Panc1 (cell line): ENCODE results near the gene S100B. TPM values are rescaled to one million over a fixed set of nuclear protein-coding genes. Genes with fewer than 3 reads are reported as not detected.

ENCODE experiments used
- ATAC-seq: fragments of 200-7000 bp; cut with Tn5 transposase; 2 replicates; pipeline ENCODE4 v1.9.1; 2020; ENCODE audit warnings: mild to moderate bottlenecking, moderate library complexity
- BruUV-seq: library from RNA; stranded (reverse); fragments of 400-500 nt; replicated peaks from 2 replicates; lab custom pipeline; 2021; lab: Mats Ljungman, UMichigan
- CTCF ChIA-PET: fragments of 300-600 bp; sonication (Branson Sonifier 250); formaldehyde crosslinking; loops from one replicate; lab custom pipeline; 2022; ENCODE audit warnings: antibody characterized with exemption; lab: Charles Lee
- POLR2A ChIA-PET: fragments of 300-600 bp; sonication (Branson Sonifier 250); formaldehyde crosslinking; loops from one replicate; lab custom pipeline; 2022; ENCODE audit warnings: antibody characterized with exemption; lab: Charles Lee
- DNase-seq: peaks from one replicate; pipeline ENCODE4 v3.0.0-alpha.2; 2010; ENCODE audit warnings: low read depth, low spot score
- H3K27ac ChIP-seq: 2 replicates; pipeline ENCODE4 v1.5.1; 2011; ENCODE audit warnings: mild to moderate bottlenecking, low read length, inconsistent platforms
- H3K27me3 ChIP-seq: fragments of 200-500 bp; sonication (Bioruptor generic); 2 replicates; pipeline ENCODE4 v1.6.0; 2014; ENCODE audit warnings: low read length, inconsistent platforms; ENCODE audit not compliant: control insufficient read depth, insufficient read depth
- H3K36me3 ChIP-seq: fragments of 200-500 bp; sonication (Bioruptor generic); 2 replicates; pipeline ENCODE4 v1.5.1; 2014; ENCODE audit warnings: inconsistent platforms, mild to moderate bottlenecking, low read length, moderate library complexity; ENCODE audit not compliant: control insufficient read depth, insufficient read depth
- H3K4me1 ChIP-seq: 2 replicates; pipeline ENCODE4 v1.5.1; 2011; ENCODE audit warnings: inconsistent platforms, mild to moderate bottlenecking, low read length, moderate library complexity; ENCODE audit not compliant: control insufficient read depth, insufficient read depth
- H3K4me3 ChIP-seq, 2 experiments: 2 replicates each; pipeline ENCODE4 v1.5.1; 2011 to 2012; ENCODE audit warnings: low read depth in 2 of 2, low read length in 2 of 2, mild to moderate bottlenecking in 2 of 2, inconsistent platforms in 1 of 2, moderate library complexity in 1 of 2
- H3K9me3 ChIP-seq: fragments of 200-500 bp; sonication (Bioruptor generic); 2 replicates; pipeline ENCODE4 v1.5.1; 2014; ENCODE audit warnings: low read depth, mild to moderate bottlenecking, inconsistent platforms, low read length, moderate library complexity; ENCODE audit not compliant: control insufficient read depth, insufficient read depth
- CTCF ChIP-seq: fragments of 450-650 bp; IDR thresholded peaks from 2 replicates; pipeline ENCODE4 v1.5.1; 2017; ENCODE audit warnings: mild to moderate bottlenecking
- POLR2AphosphoS5 ChIP-seq: IDR thresholded peaks from 2 replicates; pipeline ENCODE4 v1.6.1; 2012; ENCODE audit warnings: mild to moderate bottlenecking, low read depth, low read length, moderate library complexity
- REST ChIP-seq, 2 experiments: IDR thresholded peaks; 2 replicates each; pipeline ENCODE4 v1.6.1; 2011 to 2012; ENCODE audit warnings: low read depth in 2 of 2, control low read depth in 1 of 2, low read length in 1 of 2, mild to moderate bottlenecking in 1 of 2, moderate library complexity in 1 of 2; ENCODE audit not compliant: insufficient read depth in 1 of 2
- SIN3A ChIP-seq: IDR thresholded peaks from 2 replicates; pipeline ENCODE4 v1.6.1; 2012; ENCODE audit warnings: low read depth, mild to moderate bottlenecking, low read length, moderate library complexity, borderline replicate concordance; ENCODE audit not compliant: insufficient read depth
- TCF7L2 ChIP-seq: IDR thresholded peaks from 2 replicates; pipeline ENCODE4 v1.6.1; 2011; ENCODE audit warnings: mild to moderate bottlenecking, low read depth, low read length, inconsistent platforms
- in situ Hi-C: cut with HindIII; loops from 2 replicates; pipeline ENCODE4 v1.10.0; 2016; ENCODE audit warnings: low sequenced_read_pairs, low pct_unique_long_range_greater_than_20kb
- intact Hi-C: fragments of 100-400 bp; cut with micrococcal nuclease; formaldehyde crosslinking; loops from one replicate; pipeline ENCODE4 v1.10.0; 2022; ENCODE audit not compliant: unreplicated experiment
- total RNA-seq: library from RNA; stranded (reverse); gene quantifications from one replicate; pipeline ENCODE4 v1.2.1, GENCODE V29; 2021; ENCODE audit not compliant: unreplicated experiment

Gene S100B
- total RNA-seq, 1 experiment from 2014 or later: not detected

DNA sequence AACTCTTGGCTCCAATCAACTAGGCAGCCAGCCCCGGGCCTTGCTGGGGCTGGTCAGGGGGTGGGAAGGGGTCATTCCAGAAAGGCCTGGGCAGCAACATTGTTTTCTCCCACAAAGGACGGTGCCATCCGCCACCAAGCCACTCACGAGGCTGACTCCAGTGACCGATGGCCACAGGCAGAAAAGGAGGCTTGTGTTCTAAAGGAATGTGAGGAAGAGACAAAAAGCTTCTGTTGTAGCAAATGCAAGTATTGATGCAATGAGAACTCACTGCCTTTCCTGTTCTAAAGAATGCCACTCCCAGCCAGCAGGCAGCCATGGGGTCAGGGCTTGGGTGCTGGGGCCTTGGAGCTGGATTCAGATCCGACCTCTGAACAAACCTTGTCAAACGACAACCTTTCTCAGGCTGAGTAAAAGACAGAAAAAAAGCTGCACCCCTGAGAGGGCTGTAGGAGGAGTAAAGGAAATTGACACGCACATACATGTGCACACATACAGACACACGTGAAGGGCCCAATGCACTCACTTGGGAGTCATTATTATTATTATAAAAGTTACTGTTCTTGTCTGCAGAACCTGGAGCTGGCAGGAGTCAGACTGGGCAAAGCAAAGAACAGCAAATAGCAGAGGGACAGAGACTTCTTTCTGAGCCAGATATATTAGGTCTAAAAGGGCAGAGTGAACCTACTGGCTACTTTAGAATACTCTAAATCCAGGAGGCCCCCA, 16.7 kb upstream of the S100B start:
- BruUV-seq: no TSS peak
- intact Hi-C loops (no loop called here), in situ Hi-C loops (no loop called here)
- ChIA-PET POLR2A (no interaction called here), CTCF (no interaction called here)
- H3K27me3 ChIP-seq: no peaks in the 10 kb centered on the region
- H3K27ac ChIP-seq: no peak overlapping the region
- no peak overlapping the region for H3K4me3 ChIP-seq
- no peak for ATAC-seq
- TF ChIP-seq SIN3A (no peak), TCF7L2 (no peak), POLR2AphosphoS5 (no peak), CTCF (no peak), REST (IDR thresholded peaks at IDR 0.05; ENCODE audit: insufficient read depth in 1 of 2, low read depth in 2 of 2, low read length in 1 of 2) (no peak)
- H3K9me3 ChIP-seq: no peaks in the 10 kb centered on the region
- no peaks in the 10 kb centered on the region for H3K4me1 ChIP-seq
- no peaks in the 10 kb centered on the region for H3K36me3 ChIP-seq
- DNase-seq: no peak

GRCh38 chr21:46620846-46621245, 16.0 kb upstream of the S100B start:
- no peak overlapping the region for H3K4me3 ChIP-seq
- no TSS peak for BruUV-seq
- no peak for ATAC-seq
- no peaks in the 10 kb centered on the region for H3K4me1 ChIP-seq
- no peaks in the 10 kb centered on the region for H3K9me3 ChIP-seq
- TF ChIP-seq REST (IDR thresholded peaks at IDR 0.05; ENCODE audit: insufficient read depth in 1 of 2, low read depth in 2 of 2, low read length in 1 of 2) (no peak), POLR2AphosphoS5 (no peak), TCF7L2 (no peak), SIN3A (no peak), CTCF (no peak)
- POLR2A ChIA-PET: no interaction called here
- no peak overlapping the region for H3K27ac ChIP-seq
- in situ Hi-C loops: no loop called here
- no peak for DNase-seq
- CTCF ChIA-PET: no interaction called here
- intact Hi-C loops: no loop called here
- H3K27me3 ChIP-seq: no peaks in the 10 kb centered on the region
- no peaks in the 10 kb centered on the region for H3K36me3 ChIP-seq
